Cardiac fibroblast (primary cell): ENCODE measurements around the gene PHACTR3.

ENCODE experiments used
- DNase-seq, 2 donors: peaks; one replicate each; pipeline versions ENCODE4 v3.0.0 to v3.0.0-alpha.2; 2010; ENCODE audit warnings: low read depth in 2 of 2
- H3K4me3 ChIP-seq, 2 donors: replicated peaks in 1 of 2; 1 replicate in 1 of 2; 2 replicates in 1 of 2; pipeline ENCODE4 v1.5.1; 2011; ENCODE audit warnings: low read depth in 2 of 2, low read length in 2 of 2, mild to moderate bottlenecking in 2 of 2, moderate library complexity in 1 of 2
- CTCF ChIP-seq: IDR thresholded peaks from one replicate; pipeline ENCODE4 v1.5.1; 2011; ENCODE audit warnings: low read depth, mild to moderate bottlenecking, low read length, inconsistent platforms

Gene PHACTR3

GRCh38 chr20:59750209-59750840 lies 146.0 kb downstream of the PHACTR3 start:
- no peak overlapping the region for H3K4me3 ChIP-seq
- TF ChIP-seq CTCF, result no peak

GRCh38 chr20:59751075-59751711 lies 146.9 kb downstream of the PHACTR3 start:
- DNase-seq, result peak; percentile 33 to 48
- peak; percentile 34 for TF ChIP-seq CTCF
- H3K4me3 ChIP-seq, result no peak overlapping the region

More at GRCh38 chr20:59750209-59750840, 146.0 kb downstream of the PHACTR3 start:
- no peak for DNase-seq

DNA sequence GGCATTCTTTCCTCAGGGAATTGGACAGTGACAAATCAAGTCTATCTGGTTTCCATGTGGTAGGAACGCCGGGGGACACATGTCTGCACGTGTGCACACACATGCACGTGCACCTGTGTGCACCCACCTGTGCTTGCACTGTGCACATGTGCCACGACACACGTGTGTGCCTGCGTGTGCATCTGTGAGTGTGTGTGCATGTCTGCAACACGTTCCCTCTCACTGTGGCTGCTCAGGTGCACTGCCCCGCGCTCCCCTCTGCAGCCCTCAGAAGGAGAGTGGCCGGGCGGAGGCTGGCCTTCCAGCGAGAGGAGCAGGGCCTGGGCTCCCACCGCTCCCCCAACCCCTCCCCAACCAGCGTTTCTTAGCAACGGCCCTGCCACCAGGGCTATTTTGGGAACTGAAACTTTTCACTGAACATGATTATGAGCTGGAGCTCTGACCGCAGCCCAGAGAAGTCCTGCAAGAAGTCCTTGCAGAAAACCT lies 147.8 kb downstream of the PHACTR3 start:
- H3K4me3 ChIP-seq, result no peak overlapping the region
- DNase-seq, result no peak
- TF ChIP-seq CTCF, result no peak

- no peak overlapping the region for H3K4me3 ChIP-seq
- TF ChIP-seq CTCF, result no peak
- DNase-seq, result no peak
Measured at GRCh38 chr20:59752704-59753460, 148.5 kb downstream of the PHACTR3 start.

DNA sequence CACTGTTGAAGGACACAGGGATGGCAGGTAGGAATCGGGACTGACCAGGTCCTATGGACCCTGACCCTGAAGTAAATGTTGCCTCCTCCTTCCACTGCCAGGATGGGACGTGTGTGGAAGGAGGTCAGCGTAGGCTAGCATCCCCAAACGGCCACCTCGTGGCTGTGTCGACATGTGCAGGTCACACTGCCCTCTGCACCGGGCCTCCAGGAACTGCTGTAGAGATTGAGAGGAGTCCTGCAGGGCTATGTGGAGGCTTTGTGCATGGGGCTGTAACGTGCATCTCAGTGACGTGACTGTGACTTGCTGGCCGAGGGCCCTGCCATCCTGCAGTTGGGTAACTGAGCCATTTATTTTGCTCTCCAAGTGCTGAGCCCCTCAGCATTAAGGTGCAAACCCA lies 149.5 kb downstream of the PHACTR3 start:
- TF ChIP-seq CTCF, result no peak
- no peak for DNase-seq
- no peak overlapping the region for H3K4me3 ChIP-seq

- no peak for DNase-seq
- H3K4me3 ChIP-seq, result no peak overlapping the region
- no peak for TF ChIP-seq CTCF
Measured at GRCh38 chr20:59754551-59754950, 150.2 kb downstream of the PHACTR3 start.
